ENCODE data around the gene OR2S2. TPM values are rescaled to one million over a fixed set of nuclear protein-coding genes. Genes with fewer than 3 reads are reported as not detected.
"Not testable (repeated sequence)": the region's sequence is repeated elsewhere in the genome, so short reads cannot be mapped to it uniquely, and the experiment has no call there.

OR2S2 gene
- total RNA-seq, 1 donor from 2014 or later = not detected

GRCh38 chr9:35998333-35998732 lies 40.4 kb upstream of the OR2S2 start:
- intact Hi-C loops (cut with DNase I) = no loop called here
- no peaks in the 10 kb centered on the region for H3K27me3 ChIP-seq
- H3K27ac ChIP-seq = no peak overlapping the region

GRCh38 chr9:35997016-35997415 lies 39.1 kb upstream of the OR2S2 start:
- H3K4me1 ChIP-seq; H3K36me3 ChIP-seq; H3K9me3 ChIP-seq; intact Hi-C loops (cut with DNase I); H3K27me3 ChIP-seq; H3K4me3 ChIP-seq; H3K27ac ChIP-seq; DNase-seq (ENCODE audit: extremely low spot score in 2 of 2): not testable (repeated sequence)

More at GRCh38 chr9:35998333-35998732, 40.4 kb upstream of the OR2S2 start:
- Histone ChIP-seq H3K9me3 (no peaks in the 10 kb centered on the region), H3K4me1 (no peaks in the 10 kb centered on the region), H3K4me3 (no peak overlapping the region), H3K36me3 (no peaks in the 10 kb centered on the region)
- DNase-seq (ENCODE audit: extremely low spot score in 2 of 2) = no peak
- TF ChIP-seq POLR2AphosphoS5 (IDR thresholded peaks at IDR 0.05; ENCODE audit: insufficient read depth in 1 of 2, low read depth in 1 of 2) = no peak
- no peak for TF ChIP-seq POLR2A (IDR thresholded peaks at IDR 0.05)
- TF ChIP-seq, protein P1, sequence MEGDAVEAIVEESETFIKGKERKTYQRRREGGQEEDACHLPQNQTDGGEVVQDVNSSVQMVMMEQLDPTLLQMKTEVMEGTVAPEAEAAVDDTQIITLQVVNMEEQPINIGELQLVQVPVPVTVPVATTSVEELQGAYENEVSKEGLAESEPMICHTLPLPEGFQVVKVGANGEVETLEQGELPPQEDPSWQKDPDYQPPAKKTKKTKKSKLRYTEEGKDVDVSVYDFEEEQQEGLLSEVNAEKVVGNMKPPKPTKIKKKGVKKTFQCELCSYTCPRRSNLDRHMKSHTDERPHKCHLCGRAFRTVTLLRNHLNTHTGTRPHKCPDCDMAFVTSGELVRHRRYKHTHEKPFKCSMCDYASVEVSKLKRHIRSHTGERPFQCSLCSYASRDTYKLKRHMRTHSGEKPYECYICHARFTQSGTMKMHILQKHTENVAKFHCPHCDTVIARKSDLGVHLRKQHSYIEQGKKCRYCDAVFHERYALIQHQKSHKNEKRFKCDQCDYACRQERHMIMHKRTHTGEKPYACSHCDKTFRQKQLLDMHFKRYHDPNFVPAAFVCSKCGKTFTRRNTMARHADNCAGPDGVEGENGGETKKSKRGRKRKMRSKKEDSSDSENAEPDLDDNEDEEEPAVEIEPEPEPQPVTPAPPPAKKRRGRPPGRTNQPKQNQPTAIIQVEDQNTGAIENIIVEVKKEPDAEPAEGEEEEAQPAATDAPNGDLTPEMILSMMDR (IDR thresholded peaks at IDR 0.05) = no peak

- H3K27me3 ChIP-seq = no peaks in the 10 kb centered on the region
- no peaks in the 10 kb centered on the region for H3K36me3 ChIP-seq
- no peaks in the 10 kb centered on the region for H3K4me1 ChIP-seq
- intact Hi-C loops (cut with DNase I) = no loop called here
- H3K4me3 ChIP-seq = no peak overlapping the region
- no peak overlapping the region for H3K27ac ChIP-seq
- DNase-seq (ENCODE audit: extremely low spot score in 2 of 2) = no peak
- no peaks in the 10 kb centered on the region for H3K9me3 ChIP-seq
- TF ChIP-seq, protein P1 (IDR thresholded peaks at IDR 0.05) = no peak
- TF ChIP-seq POLR2A (IDR thresholded peaks at IDR 0.05) (no peak), POLR2AphosphoS5 (IDR thresholded peaks at IDR 0.05; ENCODE audit: insufficient read depth in 1 of 2, low read depth in 1 of 2) (no peak)
Measured at GRCh38 chr9:35996358-35996970, 38.5 kb upstream of the OR2S2 start.

GRCh38 chr9:35994959-35995358 lies 37.0 kb upstream of the OR2S2 start:
- no peaks in the 10 kb centered on the region for H3K27me3 ChIP-seq
- H3K4me1 ChIP-seq = no peaks in the 10 kb centered on the region
- intact Hi-C loops (cut with DNase I) = no loop called here
- H3K9me3 ChIP-seq = no peaks in the 10 kb centered on the region
- no peak overlapping the region for H3K4me3 ChIP-seq
- H3K27ac ChIP-seq = no peak overlapping the region
- no peaks in the 10 kb centered on the region for H3K36me3 ChIP-seq
- DNase-seq (ENCODE audit: extremely low spot score in 2 of 2) = no peak
- TF ChIP-seq POLR2AphosphoS5 (IDR thresholded peaks at IDR 0.05; ENCODE audit: insufficient read depth in 1 of 2, low read depth in 1 of 2) (no peak), POLR2A (IDR thresholded peaks at IDR 0.05) (no peak)
- TF ChIP-seq, protein P1 (IDR thresholded peaks at IDR 0.05) = no peak

DNA sequence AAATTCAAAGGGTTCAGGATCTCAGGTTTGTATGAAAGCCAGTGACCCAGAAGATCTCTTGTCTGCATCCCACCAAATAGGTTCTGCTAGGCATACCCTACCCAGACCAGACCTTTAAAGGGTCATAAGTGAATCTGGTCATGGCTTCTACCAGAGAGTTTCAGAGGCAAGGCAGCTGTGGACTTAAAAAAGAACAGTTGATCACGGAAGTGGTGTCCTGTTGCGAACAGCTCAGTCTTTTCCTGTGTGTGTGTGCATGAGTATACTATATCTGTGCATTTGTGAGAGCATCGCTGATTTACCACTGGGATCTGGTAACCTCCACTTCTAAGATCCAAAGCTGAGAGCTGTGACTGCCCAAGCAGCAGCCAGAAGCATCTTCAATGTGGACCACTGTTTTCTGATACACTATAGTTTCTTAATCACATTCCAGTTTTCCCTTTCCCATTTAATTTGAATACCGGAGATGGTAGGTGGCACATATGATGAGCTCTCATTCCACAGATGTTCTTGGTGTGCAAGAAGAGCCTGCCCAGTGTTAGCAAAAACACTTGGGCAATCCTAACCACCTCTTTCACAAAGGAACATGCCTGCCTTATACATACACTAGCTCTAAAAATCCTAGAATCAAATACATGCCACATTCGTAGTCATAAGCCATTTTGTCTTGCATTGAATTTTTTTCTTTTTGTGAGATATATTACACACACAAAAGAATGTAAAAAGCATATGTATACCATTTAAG lies 36.2 kb upstream of the OR2S2 start:
- H3K4me3 ChIP-seq = no peak overlapping the region

DNA sequence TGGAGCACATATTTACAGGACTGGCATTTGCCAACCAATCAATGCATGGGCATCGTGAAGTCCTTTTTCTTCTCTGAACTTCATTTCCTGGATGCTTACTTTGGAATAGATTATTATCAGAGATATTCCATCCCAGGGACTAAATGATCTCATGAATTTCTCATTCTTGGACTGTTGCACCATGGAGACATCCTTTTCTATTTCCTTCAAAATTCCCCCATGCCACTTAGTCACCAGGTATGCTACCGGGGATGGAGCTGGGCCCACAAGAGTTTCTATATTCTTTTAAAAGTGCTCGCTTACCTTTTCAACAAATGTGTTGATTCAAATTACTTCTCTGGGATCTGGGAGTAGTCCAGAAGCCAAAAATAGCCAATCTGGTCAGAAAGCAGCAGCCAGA lies 35.2 kb upstream of the OR2S2 start:
- H3K4me1 ChIP-seq; H3K4me3 ChIP-seq; intact Hi-C loops (cut with DNase I); DNase-seq (ENCODE audit: extremely low spot score in 2 of 2); H3K36me3 ChIP-seq; H3K9me3 ChIP-seq; H3K27me3 ChIP-seq; H3K27ac ChIP-seq: not testable (repeated sequence)

More for the DNA sequence above, 36.2 kb upstream of the OR2S2 start:
- no peaks in the 10 kb centered on the region for H3K4me1 ChIP-seq
- no peaks in the 10 kb centered on the region for H3K27me3 ChIP-seq
- no peaks in the 10 kb centered on the region for H3K9me3 ChIP-seq
- TF ChIP-seq, protein P1 (IDR thresholded peaks at IDR 0.05) = no peak
- TF ChIP-seq POLR2A (IDR thresholded peaks at IDR 0.05) (no peak), POLR2AphosphoS5 (IDR thresholded peaks at IDR 0.05; ENCODE audit: insufficient read depth in 1 of 2, low read depth in 1 of 2) (no peak)
- intact Hi-C loops (cut with DNase I) = no loop called here
- DNase-seq (ENCODE audit: extremely low spot score in 2 of 2) = no peak
- no peaks in the 10 kb centered on the region for H3K36me3 ChIP-seq
- no peak overlapping the region for H3K27ac ChIP-seq

All from vagina (tissue), 2 donors.